HL-60/S4 treated with phorbol 12-myristate 13-acetate at 8.2 ng/mL for 4 days and 3 days (cell line): ENCODE results near the gene SMCR8.
"Not testable (repeated sequence)": the region's sequence is repeated elsewhere in the genome, so short reads cannot be mapped to it uniquely, and the experiment has no call there.

Experiments used
- in situ Hi-C: fragments of 300-500 bp; cut with MboI; formaldehyde crosslinking; loops from 2 replicates; pipeline ENCODE4 v1.15.0; 2022; ENCODE audit warnings: low sequenced_read_pairs

SMCR8 gene

GRCh38 chr17:18360518-18360917 is 45.4 kb downstream of the SMCR8 start:
- in situ Hi-C loops, result no loop called here

- in situ Hi-C loops, result no loop called here
Observed at GRCh38 chr17:18361837-18362697, 47.0 kb downstream of the SMCR8 start.

- in situ Hi-C loops, result no loop called here
Observed at GRCh38 chr17:18362698-18363100, 47.6 kb downstream of the SMCR8 start.

GRCh38 chr17:18363101-18364049 is 48.3 kb downstream of the SMCR8 start, which contains the start of gene SHMT1:
Gene SHMT1, minus strand, starts transcription at chr17:18363550. Its CDS starts 7,569 bp downstream, at chr17:18355981.
- in situ Hi-C loops, result no loop called here

GRCh38 chr17:18364166-18364565 is 49.1 kb downstream of the SMCR8 start:
- in situ Hi-C loops, result no loop called here

GRCh38 chr17:18368946-18369345 is 53.9 kb downstream of the SMCR8 start:
- in situ Hi-C loops, result no loop called here

GRCh38 chr17:18370761-18371160 is 55.7 kb downstream of the SMCR8 start:
- in situ Hi-C loops, result no loop called here

GRCh38 chr17:18371455-18371854 is 56.4 kb downstream of the SMCR8 start:
- in situ Hi-C loops, result no loop called here

- in situ Hi-C loops, result not testable (repeated sequence)
Observed at GRCh38 chr17:18373181-18373580, 58.1 kb downstream of the SMCR8 start.

GRCh38 chr17:18374216-18374615 is 59.1 kb downstream of the SMCR8 start:
- in situ Hi-C loops, result no loop called here
